Activated naive CD4-positive, alpha-beta T cell treated with anti-CD3 and anti-CD28 coated beads, Interleukin-2, amount 50 U/mL, for 16 hours (primary cell): ENCODE measurements around the gene RNF149.
"Not testable (repeated sequence)": the region's sequence is repeated elsewhere in the genome, so short reads cannot be mapped to it uniquely, and the experiment has no call there.

Experiments
- DNase-seq: peaks from one replicate; pipeline ENCODE4 v3.0.0-alpha.2; 2020

The RNF149 gene, protein sequence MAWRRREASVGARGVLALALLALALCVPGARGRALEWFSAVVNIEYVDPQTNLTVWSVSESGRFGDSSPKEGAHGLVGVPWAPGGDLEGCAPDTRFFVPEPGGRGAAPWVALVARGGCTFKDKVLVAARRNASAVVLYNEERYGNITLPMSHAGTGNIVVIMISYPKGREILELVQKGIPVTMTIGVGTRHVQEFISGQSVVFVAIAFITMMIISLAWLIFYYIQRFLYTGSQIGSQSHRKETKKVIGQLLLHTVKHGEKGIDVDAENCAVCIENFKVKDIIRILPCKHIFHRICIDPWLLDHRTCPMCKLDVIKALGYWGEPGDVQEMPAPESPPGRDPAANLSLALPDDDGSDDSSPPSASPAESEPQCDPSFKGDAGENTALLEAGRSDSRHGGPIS

DNA sequence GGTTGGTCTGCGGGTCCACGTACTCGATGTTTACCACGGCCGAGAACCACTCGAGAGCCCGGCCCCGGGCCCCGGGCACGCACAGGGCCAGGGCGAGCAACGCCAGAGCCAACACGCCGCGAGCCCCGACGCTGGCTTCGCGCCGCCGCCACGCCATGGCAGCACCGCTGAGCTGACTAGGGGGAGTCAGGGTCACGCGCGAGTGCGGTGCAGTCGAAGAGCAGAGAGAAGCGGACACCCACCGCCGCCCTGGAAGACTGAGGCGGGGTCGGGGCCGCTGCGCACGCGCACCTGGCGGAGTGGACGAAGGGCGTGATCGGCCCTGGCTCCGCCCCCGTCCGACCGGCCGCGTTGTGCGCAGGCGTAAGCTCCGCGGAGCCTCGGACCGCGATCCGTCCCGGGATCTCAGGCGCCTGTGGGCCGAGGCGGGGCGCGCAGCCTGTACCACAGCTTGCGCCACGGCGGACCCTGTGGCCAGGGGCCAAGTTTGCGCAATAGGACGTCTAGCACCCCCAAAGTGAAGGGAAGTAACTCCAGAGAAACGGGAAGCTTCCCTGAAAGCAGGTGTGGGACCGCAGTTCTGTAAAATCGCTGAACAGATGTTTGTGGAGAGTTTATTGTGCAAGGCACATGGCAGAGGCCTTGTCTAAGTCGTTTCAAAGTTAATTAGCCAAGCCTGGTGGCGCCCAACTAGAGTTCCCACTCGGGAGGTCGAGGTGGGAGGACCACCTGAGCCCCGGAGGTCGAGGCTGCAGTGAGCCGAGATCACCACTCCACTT is at the start of gene RNF149:
RNF149 (minus strand) TSS at position 270 of the 779 bp plus-strand sequence; CDS start at position 157, 113 bp downstream.
- DNase-seq: peak; percentile 87

DNA sequence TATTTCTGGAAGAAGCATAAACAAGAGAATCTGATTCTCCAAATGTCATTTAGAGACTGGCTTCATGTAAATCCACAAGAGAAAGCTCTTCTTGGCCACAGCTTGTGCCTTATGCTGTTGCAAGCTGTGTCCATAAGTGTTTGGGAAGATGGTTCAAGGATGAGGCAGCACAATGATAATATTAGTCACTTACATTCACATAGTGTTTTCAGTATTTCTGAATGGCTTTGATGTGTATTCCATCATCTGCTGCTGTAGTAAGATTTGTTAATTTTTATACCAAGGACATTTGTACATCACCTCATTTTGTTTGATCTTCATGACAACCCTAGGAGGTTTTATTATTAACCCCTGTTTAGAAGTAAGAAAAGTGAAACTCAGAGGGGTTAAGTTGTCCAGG is 48.9 kb upstream of the RNF149 start:
- DNase-seq: no peak

DNA sequence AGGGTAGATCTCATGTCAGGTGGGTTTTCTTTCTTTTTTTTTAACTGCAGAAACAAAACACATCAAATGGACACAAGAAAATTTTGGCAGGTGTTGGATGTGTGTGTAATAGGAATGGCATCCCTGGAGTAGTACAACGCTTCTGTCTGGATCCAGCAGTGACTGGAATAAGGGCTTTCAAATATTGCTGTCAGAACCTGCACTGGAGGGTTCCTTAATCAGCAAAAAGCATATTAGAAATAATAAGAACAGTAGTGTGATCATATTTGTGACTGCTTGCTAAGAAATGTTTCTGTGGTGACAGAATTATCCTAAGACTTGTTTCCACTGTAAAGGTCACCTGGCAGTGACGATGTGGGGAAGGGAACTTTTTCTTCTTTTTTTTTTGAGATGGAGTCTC is 48.0 kb upstream of the RNF149 start:
- DNase-seq: no peak

DNA sequence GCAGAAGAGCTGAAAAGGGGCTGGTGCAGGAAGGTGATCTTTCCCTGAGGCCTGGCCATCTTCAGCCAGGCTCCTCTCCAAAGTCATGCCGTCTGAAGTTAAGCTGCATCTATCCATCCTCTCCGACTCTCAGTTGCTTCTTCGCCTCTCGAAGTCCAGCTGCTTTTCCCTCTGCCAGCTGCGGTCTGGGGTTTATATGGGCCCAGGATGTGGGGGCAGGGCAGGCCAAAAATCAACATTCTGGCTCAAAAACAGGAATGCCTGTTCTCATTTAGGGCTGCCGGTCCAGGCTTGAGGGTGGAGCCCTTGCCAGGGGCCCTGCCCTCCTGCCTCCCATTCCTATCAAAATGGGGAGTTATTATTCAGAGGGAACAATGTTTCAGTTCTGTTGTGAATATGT is 47.6 kb upstream of the RNF149 start:
- DNase-seq: no peak

DNA sequence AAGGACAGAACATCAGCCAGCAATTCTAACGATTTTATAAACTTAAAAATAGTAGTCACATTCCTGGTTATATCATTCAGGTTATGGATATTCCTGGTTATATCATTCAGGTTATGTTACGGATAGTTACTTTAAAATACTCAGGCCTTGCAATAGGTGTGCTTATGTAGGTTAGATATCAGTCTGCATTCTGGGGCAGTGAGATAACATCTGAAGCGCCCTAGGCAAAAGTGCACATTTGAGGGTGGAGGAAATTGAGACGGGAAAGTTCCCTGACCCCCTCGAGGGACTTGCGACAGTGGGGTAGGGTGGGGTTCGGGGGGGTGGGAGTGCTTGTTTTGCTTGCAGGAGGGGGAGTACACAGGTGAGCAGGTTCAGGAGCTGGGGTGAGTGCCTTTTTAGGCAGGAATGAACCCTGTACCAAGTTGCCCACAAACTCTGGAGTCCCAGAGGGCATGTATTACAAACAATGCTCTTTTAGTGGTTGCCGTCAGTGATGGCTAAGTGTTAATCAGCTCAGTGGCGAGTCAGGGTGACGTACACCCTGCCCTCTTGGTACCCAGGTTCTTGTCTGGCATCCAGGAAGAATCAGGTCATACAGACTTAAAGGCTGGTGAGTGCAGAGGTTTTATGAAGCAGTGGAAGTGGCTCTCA is 47.0 kb upstream of the RNF149 start:
- DNase-seq: no peak

DNA sequence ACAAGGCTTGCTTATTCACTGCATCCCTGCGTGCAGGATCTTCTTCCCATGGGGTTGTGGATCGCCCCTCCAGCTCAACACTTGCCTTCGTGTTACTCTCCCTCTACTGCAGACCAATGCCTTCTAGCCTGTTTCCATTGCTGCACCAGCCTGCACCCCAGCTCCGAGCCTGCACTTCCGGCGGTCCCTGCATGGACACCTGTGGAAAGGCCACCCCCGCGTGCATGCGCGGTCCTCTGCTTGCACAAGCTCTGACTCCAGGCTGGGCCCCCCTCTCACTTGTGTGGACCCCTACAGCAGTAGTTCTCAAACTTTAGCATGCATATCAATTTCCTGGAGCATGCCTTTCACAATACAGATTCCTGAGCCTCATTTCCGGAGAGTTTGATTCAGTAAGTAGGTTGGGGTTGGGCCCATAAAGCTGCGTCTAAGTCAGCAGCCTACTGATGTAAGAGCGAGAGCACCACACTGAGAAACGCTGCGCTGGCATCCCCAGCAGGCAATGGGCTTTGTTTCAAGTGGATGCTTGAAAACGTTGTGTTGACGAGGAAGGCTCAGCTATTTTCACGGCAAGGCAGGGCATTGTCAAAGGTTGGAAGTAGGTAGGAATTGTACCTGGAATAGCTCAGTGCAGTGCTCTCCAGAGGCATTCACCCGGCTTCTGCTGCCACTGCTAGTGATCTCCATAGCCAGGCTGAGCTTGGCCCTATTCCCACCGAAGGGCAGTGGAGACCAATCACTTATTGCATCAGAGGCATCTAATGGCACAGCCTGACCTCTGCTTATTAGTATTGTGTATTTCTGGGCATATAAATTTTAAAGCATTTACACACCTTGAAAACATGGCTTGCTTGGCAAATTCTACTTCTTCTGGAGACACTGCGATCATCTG is 46.2 kb upstream of the RNF149 start:
- no peak for DNase-seq

DNA sequence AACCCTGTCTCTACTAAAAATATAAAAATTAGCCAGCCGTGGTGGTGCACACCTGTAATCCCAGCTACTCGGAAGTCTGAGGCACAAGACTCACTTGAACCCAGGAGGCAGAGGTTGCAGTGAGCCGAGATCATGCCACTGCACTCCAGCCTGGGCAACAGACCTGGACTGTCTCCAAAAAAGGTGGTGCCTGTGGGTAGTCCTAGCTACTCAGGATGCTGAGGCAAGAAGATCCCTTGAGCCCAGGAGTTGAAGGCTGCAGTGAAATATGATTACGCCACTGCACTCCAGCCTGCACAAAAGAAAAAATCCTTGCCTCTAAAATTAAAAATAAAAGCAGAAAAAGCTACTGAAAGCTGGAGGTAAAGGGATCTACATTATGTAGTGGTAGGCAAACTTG is 44.1 kb upstream of the RNF149 start:
- not testable (repeated sequence) for DNase-seq

DNA sequence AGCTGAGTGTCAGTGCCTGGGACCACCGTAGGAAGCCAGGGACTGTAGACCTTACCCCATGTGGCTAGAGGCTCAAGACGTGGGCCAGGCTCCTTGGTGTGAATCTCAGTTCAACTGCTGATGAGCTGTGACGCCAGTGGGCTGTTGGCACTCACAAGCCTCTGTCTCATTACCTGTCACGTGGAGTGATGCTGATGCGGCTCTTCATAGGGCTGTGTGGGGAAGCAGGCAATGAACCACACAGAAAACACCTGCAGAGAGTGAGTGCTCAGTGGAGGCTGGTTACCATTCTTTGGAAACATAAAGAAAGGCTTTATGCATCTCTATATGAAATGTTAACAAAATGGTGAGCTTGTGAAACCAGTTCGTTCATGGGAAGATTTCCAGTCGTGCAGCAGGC is 42.7 kb upstream of the RNF149 start:
- DNase-seq: no peak

DNA sequence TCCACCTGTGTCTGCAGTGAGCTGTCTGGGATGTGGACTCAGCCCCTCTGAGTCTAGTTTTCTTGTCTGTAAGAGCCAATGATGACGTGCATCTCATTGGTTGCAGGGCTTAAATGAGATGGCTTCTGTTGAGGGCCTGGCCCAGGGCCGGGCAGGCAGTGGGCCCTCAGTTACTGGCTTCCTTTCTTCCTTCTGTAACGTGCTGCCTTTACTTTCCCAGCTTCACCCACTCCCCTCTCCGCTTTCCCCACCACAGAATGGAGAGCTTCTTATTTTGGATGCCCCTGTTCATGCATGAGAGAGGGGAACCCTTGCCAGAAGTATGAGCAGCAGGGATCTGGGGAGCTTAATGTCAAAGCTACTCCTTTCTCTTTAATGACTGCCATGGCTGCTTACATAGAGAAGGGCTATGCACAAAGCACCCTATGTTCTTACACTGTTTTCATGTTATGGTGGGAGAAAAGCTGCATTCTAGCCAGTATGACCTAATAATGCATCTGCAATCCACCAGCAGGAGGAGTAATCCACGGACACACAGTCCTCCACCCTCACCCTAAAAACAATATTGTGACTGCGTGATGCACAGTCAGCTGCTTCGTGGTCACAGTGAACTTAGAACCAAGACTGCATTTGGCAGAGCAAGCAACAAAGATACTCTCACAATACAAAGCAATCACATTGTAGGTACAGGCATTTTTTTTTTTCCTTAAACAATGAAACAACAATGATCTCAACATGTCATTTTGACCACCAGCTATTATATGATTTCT is 41.6 kb upstream of the RNF149 start:
- no peak for DNase-seq

DNA sequence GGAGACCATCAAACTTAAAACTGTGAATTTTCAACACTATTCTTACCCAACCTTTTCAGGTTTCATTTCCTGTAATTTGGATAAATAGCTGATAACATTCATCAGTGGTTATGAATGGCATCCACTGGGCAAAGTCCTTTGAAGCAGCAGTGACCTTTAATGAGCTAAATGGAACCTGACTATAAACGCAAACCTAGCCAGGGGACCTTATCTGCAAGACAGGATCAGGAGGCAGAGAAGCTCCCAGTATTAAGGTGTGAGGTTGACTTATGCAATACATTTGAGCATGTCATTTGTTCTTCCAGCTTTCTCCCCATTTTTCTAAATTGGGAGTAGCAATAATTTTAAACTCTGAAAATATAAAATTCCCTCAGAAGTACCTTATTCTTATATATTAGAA is 40.4 kb upstream of the RNF149 start:
- no peak for DNase-seq

DNA sequence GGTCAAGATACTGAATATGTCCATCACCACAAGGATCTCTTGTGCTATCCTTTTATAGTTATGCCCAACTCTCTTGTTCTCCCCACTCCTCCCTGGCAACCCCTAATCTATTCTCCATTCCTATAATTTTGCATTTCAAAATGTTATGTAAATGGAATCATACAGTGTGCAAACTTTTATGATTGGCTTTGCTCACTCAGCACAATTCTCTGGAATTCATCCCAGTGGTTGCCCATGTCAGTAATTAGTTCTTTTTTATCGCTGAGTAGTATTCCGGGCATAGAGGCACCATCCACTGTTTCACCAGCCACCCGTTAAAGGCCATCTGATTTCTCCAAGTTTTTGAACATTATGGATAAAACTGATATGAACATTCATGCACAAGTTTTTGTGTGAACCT is 38.4 kb upstream of the RNF149 start:
- DNase-seq: no peak

DNA sequence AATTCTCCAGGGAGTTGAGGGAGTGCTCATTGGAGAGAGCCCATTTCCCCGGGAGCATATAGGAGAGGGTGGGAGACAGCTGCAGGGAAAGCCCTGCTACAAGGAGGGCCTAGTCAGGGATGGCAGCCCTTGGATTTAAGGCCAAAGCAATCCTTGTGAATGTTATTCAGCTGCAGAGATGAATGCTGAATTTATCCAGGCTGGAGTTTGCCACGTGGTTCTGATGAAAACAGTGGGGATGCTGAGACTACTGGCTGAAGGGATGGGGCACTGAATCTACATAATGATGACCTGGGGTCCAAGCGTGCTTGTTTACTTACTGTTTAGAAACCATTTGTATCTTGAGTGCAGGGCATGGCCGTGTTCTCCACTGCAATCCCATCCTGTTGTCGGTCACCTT is 35.6 kb upstream of the RNF149 start:
- DNase-seq: no peak

DNA sequence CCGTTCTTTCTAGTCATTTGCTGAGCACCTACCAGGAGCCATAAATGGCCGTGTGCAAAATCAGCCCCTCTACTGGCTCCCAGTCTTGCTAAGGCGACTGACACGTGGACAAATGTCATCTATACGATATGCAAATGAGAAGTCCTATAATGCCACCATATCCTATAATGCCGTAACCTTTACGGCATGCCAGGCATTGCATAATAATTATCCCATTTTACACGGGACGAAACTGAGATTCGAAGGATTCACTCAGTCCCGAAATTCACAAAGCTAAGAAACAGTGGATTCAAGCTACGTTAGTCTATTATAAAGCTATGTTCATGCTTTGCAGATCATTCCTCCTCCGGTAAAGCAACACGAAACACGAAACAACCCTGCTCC is 34.1 kb upstream of the RNF149 start:
- DNase-seq: no peak

DNA sequence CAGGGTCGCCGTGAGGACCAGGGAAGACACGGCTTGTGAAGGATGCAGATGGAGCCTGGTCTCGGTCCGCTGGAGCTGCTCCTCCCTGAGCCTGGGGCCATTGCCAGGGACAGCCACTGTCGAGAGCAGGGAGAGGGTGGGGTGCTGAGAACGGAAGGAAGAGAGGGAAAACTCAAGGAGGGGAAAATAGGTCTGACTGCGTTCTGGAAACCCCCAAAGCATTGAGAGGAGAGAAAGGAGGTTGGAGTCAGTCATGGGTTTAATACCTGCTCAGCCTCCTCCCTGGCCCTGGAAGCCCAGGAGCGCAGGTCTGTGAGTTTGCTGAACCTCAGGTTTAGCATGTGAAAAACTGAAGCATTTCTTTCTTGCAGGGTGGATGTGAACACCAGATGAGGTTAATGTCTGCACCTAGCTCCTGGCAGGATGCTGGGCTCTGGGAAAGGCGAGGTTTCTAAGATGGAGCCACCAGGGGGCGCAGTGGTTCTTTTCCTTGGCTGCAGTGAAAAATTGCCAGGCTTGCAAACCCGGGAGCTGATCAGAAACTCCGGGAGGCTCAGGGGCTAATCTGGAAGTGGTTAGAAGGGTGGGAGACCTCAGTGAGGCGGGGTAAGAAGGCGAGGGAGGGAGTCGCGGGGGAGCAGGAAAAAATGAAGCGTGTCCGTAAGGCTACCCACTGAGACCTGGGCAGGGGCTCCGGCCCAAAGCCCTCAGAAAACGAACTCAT is 33.6 kb upstream of the RNF149 start:
- peak; percentile 68 for DNase-seq

DNA sequence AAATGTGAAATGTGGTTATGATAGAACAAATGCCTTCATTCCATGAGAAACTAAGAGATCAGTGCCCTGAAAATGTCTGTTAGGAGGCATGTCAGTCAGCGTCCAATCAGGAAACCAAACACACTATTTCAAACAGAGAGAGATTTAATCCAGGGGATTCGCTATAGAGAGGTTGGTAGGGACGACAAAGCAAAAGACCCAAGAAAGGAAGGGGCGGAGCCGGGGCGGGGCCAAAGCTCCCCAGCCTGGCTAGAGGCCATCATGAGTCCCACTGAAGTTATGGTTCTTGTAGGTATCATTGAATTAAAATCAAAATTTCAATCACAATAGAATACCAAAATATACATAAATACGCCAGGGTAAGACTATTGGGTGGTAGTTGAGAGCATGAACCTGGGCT is 32.9 kb upstream of the RNF149 start:
- peak; percentile 47 for DNase-seq

DNA sequence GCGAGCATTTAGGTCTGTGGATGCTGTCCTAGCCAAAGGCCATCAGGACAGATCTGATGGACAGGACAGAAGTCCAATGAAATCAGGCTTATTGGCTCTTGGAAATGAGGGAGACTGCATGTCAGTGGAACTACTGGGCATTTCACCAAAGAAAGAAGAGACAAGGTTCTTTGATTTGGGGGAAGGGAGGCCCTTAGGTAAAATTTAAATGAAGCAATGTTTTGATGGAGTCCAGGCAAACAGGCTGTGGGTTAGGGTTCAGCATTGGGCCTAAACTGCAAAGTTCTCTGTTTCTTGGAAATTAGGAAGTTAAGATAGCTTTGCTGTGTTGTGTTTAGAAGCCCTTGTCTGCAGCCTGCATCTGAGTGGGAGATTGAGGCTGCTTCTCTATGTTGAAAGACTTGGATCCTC is 31.6 kb upstream of the RNF149 start:
- no peak for DNase-seq

DNA sequence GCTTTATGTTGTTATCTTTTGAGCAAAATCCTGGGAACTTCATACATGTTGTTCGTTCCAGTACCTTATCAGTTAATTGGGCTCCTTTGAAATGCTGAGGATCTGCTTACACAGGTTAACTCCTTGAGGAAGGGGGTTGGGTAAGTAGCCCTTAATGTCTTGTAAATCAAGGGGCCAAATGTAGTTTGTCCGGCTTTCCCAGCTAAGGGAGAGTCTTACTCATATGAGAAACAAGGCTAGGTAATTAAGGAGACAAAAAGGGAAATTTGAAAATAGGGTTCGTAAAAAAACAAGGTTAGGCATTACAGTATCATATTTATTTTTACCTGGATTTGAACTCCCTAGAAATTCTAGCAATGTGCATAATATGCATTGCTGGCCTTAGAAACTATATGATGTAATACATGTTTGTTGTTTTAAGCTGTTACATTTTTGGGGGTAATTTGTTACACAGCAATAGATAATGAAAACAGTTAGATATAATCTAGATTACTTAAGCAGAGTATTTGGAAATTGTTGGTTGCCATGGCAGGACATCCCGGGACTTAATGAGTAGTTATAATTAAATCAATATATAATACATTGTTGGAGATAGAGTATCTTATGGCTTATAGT is 30.9 kb upstream of the RNF149 start:
- DNase-seq: no peak

DNA sequence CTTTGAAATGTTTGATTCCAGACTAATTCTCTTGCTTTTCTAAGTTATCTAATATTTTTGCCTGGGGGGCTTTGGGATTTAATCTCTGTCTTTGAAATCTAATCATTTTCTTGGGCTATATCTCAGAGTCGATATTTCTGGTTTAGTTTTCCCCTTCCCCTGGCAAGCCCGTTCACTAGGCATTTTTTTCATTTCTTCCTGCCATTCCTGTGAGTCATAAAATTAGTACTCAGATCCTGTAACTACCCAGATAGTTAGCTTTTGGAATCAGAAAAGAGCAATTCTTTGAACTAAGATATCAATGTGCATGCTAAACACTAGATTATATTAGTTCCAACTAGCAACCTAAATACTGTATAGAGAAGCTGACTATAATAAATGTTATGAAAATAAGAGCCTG is 29.4 kb upstream of the RNF149 start:
- DNase-seq: no peak

DNA sequence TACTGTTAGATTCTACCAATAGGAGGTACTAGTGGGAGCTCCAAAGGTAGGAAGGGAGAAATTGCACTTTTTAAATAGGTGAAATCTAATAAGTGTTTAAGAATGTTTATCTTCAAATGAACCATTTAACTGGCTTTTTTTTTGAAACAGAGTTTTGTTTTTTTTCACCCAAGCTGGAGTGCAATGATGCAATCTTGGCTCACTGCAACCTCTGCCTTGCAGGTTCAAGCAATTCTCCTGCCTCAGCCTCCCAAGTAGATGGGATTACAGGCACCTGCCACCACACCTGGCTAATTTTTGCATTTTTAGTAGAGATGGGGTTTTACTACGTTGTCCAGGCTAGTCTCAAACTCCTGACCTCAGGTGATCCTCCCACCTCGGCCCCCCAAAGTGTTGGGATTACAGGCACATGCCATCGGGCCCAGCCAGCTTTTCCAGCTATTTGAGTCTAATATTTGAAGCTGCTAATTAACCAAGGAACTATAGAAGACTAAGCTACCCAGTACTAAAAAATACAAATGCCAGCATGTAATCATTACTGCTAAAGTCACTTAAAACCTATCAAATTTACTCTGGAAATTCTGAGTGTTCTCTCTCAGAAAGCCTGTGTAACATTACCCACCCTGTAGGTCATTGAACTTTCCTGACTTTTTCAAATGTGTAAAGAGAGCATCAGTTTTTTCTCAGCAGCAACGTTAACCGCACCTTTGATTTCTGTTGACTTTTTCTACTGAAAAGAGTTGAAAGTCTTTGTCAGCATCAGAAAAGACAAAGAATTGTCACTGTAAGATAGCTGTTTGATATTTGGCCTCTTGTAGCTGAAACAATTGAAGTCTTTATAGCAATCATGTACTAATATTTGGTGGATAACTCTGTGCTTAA is 24.6 kb upstream of the RNF149 start:
- no peak for DNase-seq

DNA sequence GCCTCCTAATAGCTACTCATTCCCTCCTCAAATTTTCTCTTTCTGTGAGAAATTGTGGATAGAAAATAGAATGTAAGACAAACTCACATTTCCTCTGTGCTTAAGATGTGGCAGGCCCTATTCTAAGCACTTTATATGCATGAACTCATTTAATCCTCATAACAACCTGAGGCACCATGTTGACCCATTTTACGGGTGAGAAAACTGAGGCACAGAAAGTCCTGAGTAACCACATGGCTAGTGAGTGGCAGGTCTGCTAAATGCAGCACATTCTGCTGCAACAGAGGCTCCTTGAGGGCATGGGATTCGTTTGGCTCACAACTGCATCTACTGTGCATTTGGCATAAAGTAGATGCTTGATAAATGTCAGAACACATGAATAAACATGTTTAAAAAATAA is 22.7 kb upstream of the RNF149 start:
- no peak for DNase-seq
